ENCODE data around the gene KLHL29. TPM values are rescaled to one million over a fixed set of nuclear protein-coding genes. Genes with fewer than 3 reads are reported as not detected.
A peak's percentile ranks its signal among the peaks of the same experiment; 100 is the strongest.

KLHL29 gene
- total and polyA plus RNA-seq, 2 of the 13 experiments (the other 11 are each of a cell fraction or from before 2014, with no cell fraction given), result 0.01 TPM; not detected in 1

DNA sequence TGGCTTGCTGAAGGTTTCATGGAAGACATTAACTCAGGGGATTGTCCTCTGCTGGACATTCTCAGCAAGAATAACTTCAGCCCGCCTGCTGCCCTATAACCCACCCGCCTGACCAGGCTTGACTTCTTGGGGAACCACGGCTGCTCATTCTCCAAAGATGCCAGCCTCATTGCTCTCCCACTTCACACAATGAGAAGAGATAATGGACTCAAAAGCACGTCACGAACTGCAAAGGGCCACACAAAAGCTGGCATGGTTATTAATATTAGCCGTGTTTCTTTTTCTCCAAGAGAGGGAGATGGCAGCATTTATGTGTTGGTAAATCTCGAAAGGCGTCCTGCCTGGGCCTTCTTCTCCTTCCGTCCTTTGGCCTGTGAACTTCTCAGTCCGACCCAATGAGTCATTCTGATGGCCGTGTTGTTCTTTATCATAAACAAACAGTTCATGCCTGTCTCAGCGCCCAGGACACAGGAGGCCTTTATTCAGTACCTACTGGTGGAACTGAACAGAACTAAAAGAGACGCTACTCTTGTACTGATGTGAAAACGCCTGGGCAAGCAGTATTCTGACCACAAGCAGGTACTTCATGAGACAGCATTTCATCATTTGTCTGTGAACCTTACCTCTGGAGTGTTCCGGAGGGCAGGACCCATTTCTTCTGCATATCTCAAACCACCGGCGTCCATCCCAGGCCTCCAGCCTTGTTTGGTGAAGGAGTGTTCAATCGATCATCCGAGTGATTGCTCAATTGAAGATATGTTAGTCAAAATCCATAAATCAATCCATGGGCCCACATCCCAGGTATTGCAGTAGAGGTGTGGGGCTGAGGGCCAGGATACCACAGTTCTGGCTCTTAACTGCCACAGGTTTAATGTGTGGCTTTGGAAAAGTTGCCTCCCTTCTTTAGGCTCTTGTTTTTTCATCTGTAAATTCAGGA, 25.1 kb upstream of the KLHL29 start (continued):
- TF ChIP-seq, protein P1, sequence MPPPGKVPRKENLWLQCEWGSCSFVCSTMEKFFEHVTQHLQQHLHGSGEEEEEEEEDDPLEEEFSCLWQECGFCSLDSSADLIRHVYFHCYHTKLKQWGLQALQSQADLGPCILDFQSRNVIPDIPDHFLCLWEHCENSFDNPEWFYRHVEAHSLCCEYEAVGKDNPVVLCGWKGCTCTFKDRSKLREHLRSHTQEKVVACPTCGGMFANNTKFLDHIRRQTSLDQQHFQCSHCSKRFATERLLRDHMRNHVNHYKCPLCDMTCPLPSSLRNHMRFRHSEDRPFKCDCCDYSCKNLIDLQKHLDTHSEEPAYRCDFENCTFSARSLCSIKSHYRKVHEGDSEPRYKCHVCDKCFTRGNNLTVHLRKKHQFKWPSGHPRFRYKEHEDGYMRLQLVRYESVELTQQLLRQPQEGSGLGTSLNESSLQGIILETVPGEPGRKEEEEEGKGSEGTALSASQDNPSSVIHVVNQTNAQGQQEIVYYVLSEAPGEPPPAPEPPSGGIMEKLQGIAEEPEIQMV (CRISPR knock-in tag; IDR thresholded peaks at IDR 0.05; ENCODE audit: low read depth), result 0 out of 2 replicates have a peak, but pooled peaks have one; percentile 35
- TF ChIP-seq ZFY (CRISPR knock-in tag; IDR thresholded peaks at IDR 0.05) (peak; percentile 50; the same call in 1 of the 2 replicates), ZNF44 (CRISPR knock-in tag; IDR thresholded peaks at IDR 0.05) (peak; percentile 31; the same call in 1 of the 2 replicates), ZNF12 (CRISPR knock-in tag; IDR thresholded peaks at IDR 0.05) (0 out of 2 replicates have a peak, but pooled peaks have one; percentile 11), ZNF441 (CRISPR knock-in tag; IDR thresholded peaks at IDR 0.05; ENCODE audit: borderline replicate concordance) (0 out of 2 replicates have a peak, but pooled peaks have one; percentile 28), RARG (CRISPR knock-in tag; IDR thresholded peaks at IDR 0.05; ENCODE audit: low read depth) (no peak), SAP130 (CRISPR knock-in tag; IDR thresholded peaks at IDR 0.05; ENCODE audit: low read depth) (peak; percentile 45), SKI (IDR thresholded peaks at IDR 0.05; ENCODE audit: partially characterized antibody) (no peak), GABPB1 (CRISPR knock-in tag; IDR thresholded peaks at IDR 0.05) (peak; percentile 27; the same call in 1 of the 2 replicates), SOX6 (IDR thresholded peaks at IDR 0.05) (no peak), SOX6 (CRISPR knock-in tag; IDR thresholded peaks at IDR 0.05) (peak; percentile 79), ZNF317 (CRISPR knock-in tag; IDR thresholded peaks at IDR 0.05) (0 out of 2 replicates have a peak, but pooled peaks have one; percentile 23)
- TF ChIP-seq, protein P2, sequence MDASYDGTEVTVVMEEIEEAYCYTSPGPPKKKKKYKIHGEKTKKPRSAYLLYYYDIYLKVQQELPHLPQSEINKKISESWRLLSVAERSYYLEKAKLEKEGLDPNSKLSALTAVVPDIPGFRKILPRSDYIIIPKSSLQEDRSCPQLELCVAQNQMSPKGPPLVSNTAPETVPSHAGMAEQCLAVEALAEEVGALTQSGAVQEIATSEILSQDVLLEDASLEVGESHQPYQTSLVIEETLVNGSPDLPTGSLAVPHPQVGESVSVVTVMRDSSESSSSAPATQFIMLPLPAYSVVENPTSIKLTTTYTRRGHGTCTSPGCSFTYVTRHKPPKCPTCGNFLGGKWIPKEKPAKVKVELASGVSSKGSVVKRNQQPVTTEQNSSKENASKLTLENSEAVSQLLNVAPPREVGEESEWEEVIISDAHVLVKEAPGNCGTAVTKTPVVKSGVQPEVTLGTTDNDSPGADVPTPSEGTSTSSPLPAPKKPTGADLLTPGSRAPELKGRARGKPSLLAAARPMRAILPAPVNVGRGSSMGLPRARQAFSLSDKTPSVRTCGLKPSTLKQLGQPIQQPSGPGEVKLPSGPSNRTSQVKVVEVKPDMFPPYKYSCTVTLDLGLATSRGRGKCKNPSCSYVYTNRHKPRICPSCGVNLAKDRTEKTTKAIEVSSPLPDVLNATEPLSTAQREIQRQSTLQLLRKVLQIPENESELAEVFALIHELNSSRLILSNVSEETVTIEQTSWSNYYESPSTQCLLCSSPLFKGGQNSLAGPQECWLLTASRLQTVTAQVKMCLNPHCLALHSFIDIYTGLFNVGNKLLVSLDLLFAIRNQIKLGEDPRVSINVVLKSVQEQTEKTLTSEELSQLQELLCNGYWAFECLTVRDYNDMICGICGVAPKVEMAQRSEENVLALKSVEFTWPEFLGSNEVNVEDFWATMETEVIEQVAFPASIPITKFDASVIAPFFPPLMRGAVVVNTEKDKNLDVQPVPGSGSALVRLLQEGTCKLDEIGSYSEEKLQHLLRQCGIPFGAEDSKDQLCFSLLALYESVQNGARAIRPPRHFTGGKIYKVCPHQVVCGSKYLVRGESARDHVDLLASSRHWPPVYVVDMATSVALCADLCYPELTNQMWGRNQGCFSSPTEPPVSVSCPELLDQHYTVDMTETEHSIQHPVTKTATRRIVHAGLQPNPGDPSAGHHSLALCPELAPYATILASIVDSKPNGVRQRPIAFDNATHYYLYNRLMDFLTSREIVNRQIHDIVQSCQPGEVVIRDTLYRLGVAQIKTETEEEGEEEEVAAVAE (CRISPR knock-in tag; IDR thresholded peaks at IDR 0.05; ENCODE audit: borderline replicate concordance), result 0 out of 2 replicates have a peak, but pooled peaks have one; percentile 1
- TF ChIP-seq, protein P3, sequence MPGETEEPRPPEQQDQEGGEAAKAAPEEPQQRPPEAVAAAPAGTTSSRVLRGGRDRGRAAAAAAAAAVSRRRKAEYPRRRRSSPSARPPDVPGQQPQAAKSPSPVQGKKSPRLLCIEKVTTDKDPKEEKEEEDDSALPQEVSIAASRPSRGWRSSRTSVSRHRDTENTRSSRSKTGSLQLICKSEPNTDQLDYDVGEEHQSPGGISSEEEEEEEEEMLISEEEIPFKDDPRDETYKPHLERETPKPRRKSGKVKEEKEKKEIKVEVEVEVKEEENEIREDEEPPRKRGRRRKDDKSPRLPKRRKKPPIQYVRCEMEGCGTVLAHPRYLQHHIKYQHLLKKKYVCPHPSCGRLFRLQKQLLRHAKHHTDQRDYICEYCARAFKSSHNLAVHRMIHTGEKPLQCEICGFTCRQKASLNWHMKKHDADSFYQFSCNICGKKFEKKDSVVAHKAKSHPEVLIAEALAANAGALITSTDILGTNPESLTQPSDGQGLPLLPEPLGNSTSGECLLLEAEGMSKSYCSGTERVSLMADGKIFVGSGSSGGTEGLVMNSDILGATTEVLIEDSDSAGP (CRISPR knock-in tag; IDR thresholded peaks at IDR 0.05; ENCODE audit: borderline replicate concordance), result 0 out of 2 replicates have a peak, but pooled peaks have one; percentile 28
- TF ChIP-seq, protein P4, sequence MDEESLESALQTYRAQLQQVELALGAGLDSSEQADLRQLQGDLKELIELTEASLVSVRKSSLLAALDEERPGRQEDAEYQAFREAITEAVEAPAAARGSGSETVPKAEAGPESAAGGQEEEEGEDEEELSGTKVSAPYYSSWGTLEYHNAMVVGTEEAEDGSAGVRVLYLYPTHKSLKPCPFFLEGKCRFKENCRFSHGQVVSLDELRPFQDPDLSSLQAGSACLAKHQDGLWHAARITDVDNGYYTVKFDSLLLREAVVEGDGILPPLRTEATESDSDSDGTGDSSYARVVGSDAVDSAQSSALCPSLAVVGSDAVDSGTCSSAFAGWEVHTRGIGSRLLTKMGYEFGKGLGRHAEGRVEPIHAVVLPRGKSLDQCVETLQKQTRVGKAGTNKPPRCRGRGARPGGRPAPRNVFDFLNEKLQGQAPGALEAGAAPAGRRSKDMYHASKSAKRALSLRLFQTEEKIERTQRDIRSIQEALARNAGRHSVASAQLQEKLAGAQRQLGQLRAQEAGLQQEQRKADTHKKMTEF (CRISPR knock-in tag; IDR thresholded peaks at IDR 0.05), result peak; percentile 44; the same call in 1 of the 2 replicates
- TF ChIP-seq, protein P5, sequence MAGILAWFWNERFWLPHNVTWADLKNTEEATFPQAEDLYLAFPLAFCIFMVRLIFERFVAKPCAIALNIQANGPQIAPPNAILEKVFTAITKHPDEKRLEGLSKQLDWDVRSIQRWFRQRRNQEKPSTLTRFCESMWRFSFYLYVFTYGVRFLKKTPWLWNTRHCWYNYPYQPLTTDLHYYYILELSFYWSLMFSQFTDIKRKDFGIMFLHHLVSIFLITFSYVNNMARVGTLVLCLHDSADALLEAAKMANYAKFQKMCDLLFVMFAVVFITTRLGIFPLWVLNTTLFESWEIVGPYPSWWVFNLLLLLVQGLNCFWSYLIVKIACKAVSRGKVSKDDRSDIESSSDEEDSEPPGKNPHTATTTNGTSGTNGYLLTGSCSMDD (CRISPR knock-in tag; IDR thresholded peaks at IDR 0.05), result no peak

All from HepG2 (cell line).